Heart left ventricle (tissue), 16 donors: ENCODE measurements around the gene EPYC. TPM values are rescaled to one million over a fixed set of nuclear protein-coding genes. Genes with fewer than 3 reads are reported as not detected.

Experiments
- ATAC-seq, 4 donors: fragments of 200-7000 bp; cut with Tn5 transposase; one replicate each; pipeline ENCODE4 v1.9.1; 2020 to 2022; ENCODE audit warnings: moderate library complexity in 4 of 4, mild to moderate bottlenecking in 3 of 4, moderate number of reproducible peaks in 1 of 4
- DNase-seq, 5 donors: peaks; one replicate each; pipeline ENCODE4 v3.0.0-alpha.2; 2020
- H3K27ac ChIP-seq, 12 donors: fragments of 200-600 bp; sonication (generic) in 4 of 12; one replicate each; pipeline versions ENCODE4 v1.5.0 to v1.8.0; 2016 to 2022; ENCODE audit warnings: mild to moderate bottlenecking in 2 of 12
- H3K27me3 ChIP-seq, 9 donors: fragments of 200-600 bp; sonication (generic) in 2 of 9; one replicate each; pipeline versions ENCODE4 v1.5.1 to v1.8.0; 2016 to 2022; ENCODE audit warnings: mild to moderate bottlenecking in 3 of 9
- H3K36me3 ChIP-seq, 9 donors: fragments of 200-600 bp; sonication (generic) in 2 of 9; one replicate each; pipeline versions ENCODE4 v1.5.0 to v1.8.0; 2018 to 2022; ENCODE audit warnings: mild to moderate bottlenecking in 2 of 9
- H3K4me1 ChIP-seq, 12 donors: fragments of 200-600 bp; sonication (generic) in 4 of 12; one replicate each; pipeline versions ENCODE4 v1.5.0 to v1.8.0; 2016 to 2022; ENCODE audit warnings: mild to moderate bottlenecking in 3 of 12
- H3K4me3 ChIP-seq, 12 donors: fragments of 200-600 bp; sonication (generic) in 4 of 12; one replicate each; pipeline versions ENCODE4 v1.5.0 to v1.8.0; 2017 to 2022; ENCODE audit warnings: mild to moderate bottlenecking in 9 of 12, moderate library complexity in 4 of 12
- H3K9me3 ChIP-seq, 12 donors: fragments of 200-600 bp; sonication (generic) in 4 of 12; one replicate each; pipeline versions ENCODE4 v1.5.0 to v1.8.0; 2016 to 2022; ENCODE audit warnings: mild to moderate bottlenecking in 1 of 12
- CTCF ChIP-seq, 12 donors: fragments of 200-600 bp; sonication (generic) in 4 of 12; IDR thresholded peaks; one replicate each; pipeline versions ENCODE4 v1.5.0 to v1.8.0; 2018 to 2022; ENCODE audit warnings: antibody characterized with exemption in 12 of 12, mild to moderate bottlenecking in 5 of 12
- POLR2A ChIP-seq, 2 donors: fragments of 450-650 bp; IDR thresholded peaks; one replicate each; pipeline ENCODE4 v1.6.1; 2017; ENCODE audit warnings: antibody characterized with exemption in 2 of 2, mild to moderate bottlenecking in 2 of 2, moderate library complexity in 2 of 2
- WGBS, 4 donors: extraction: QIAGEN DNeasy Blood & Tissue Kit in 2 of 4; methylation state at CpG; one replicate each; pipeline versions ENCODE4 v1.1.5 to v1.1.7; 2013 to 2018; 5-methylcytosine and 5-hydroxymethylcytosine counted together
- intact Hi-C, 10 donors: fragments of 100-400 bp; cut with DNase I; formaldehyde crosslinking; loops; one replicate each; pipeline versions ENCODE4 v1.11.1 to v1.14.2; 2022
- polyA plus RNA-seq, 2 donors: library from polyadenylated mRNA; stranded (reverse); fragments of 200-250 nt; gene quantifications; one replicate each; pipeline ENCODE4 v1.2.3, GENCODE V29; 2013
- total RNA-seq, 9 donors: library from RNA; depleted of rRNA in 2 of 9; stranded (reverse); fragments of >200 nt in 2 of 9; fragmentation: NEBNext Ultra II Directional in 3 of 9; extraction: Animal tissue kit (Norgen Biotek cat#: 25700) in 3 of 9; gene quantifications; one replicate each; pipeline versions ENCODE4 v1.1.0 to v1.2.4, GENCODE V29; 2016 to 2023
- donor health status: ischemic (EF 13 %, LVEDD 7.1; RV severe dilation, severe dysfunction).
- donor health status: healthy with polysubstance abuse.
- donor health status: DM: no; HTN: yes; CAD: no.
- donor health status: DM: no; HTN: no; CAD: no.
- donor health status: ischemic (EF 25% LVEDD 6.9; RV normal size, moderate dysfunction).
- donor health status: ischemic (EF 25% LVEDD 5.7; RV mildly dilated, moderate dysfunction).
- donor health status: healthy.
- donor health status: DM: yes; HTN: yes; CAD: no.
- donor health status: ischemic (EF 35%, LVEDD 5.7; RV mildly dilated, moderate dysfunction).
- donor health status: nonischemic (EF 11% LVEDD 7.7; RV severe dilation, severe dysfunction).
- donor health status: DM: yes; HTN: yes; CAD: no.
- donor health status: PGD.
- donor health status: ischemic (EF 29% LVEDD 5.4; RV normal size, mild dysfunction).
- donor health status: nonischemic (EF 23%, LVEDD 6.1; RV moderate dilation, normal function).

EPYC gene
- total and polyA plus RNA-seq, 11 donors, result not detected

GRCh38 chr12:90915353-90915752, 89.4 kb downstream of the EPYC start:
- no peaks in the 10 kb centered on the region for H3K27me3 ChIP-seq
- intact Hi-C loops, result loop anchor here in 1 of 10 donors (10.0 kb wide), 1 partner anchor 1371 kb away; no protein-coding TSS in a partner anchor
- WGBS, 4 donors, result 91 to 97% (median 94%) methylated on average over 2 of the region's 2 CpGs
- H3K4me1 ChIP-seq, result no peaks in the 10 kb centered on the region
- peaks cover 0 to 4% (median 0%) of the 10 kb centered on the region in 12 donors for H3K9me3 ChIP-seq
- no peak overlapping the region for H3K4me3 ChIP-seq
- no peak for DNase-seq
- no peak for TF ChIP-seq CTCF (IDR thresholded peaks at IDR 0.05)
- no peak for TF ChIP-seq POLR2A (IDR thresholded peaks at IDR 0.05)
- no peaks in the 10 kb centered on the region for H3K36me3 ChIP-seq
- ATAC-seq, result no peak
- H3K27ac ChIP-seq, result no peak overlapping the region

Other genes starting within 250 kb of the EPYC start
- gene CCER1, start 49.8 kb downstream of the EPYC start, total RNA-seq, result not detected
- gene CCER1, start 49.8 kb downstream of the EPYC start, polyA plus RNA-seq, result not detected
- not detected for gene KERA, start 53.1 kb upstream of the EPYC start, total RNA-seq
- gene KERA, start 53.1 kb upstream of the EPYC start, polyA plus RNA-seq, result not detected
- gene LUM, start 106.5 kb upstream of the EPYC start, total RNA-seq, result 100 to 1,000 TPM in 5 of 9 donors, 10 to 100 TPM in 4; 25.3 to 249 (median 102) TPM
- gene LUM, start 106.5 kb upstream of the EPYC start, polyA plus RNA-seq, result 10 to 100 TPM; 21.8 to 36.4 TPM
- 1,000 to 10,000 TPM in 3 of 9 donors, 100 to 1,000 TPM in 6; 347 to 1,187 (median 598) TPM for gene DCN, start 177.8 kb upstream of the EPYC start, total RNA-seq
- 100 to 1,000 TPM; 238 to 397 TPM for gene DCN, start 177.8 kb upstream of the EPYC start, polyA plus RNA-seq